Anterior cingulate cortex (tissue), 58 donors: ENCODE results near the gene D2HGDH.
A peak's percentile ranks its signal among the peaks of the same experiment; 100 is the strongest.

ENCODE experiments used
- DNase-seq, 58 donors: peaks; one replicate each; lab custom pipeline; 2025; lab: John Stamatoyannopoulos, UW

The D2HGDH gene

GRCh38 chr2:241734467-241735208 is at the start of gene D2HGDH:
TSS of gene D2HGDH (plus strand) at chr2:241734630. CDS start at chr2:241735225, 595 bp downstream.
- peak; percentile 36 to 95 (median 88) for DNase-seq

GRCh38 chr2:241686324-241686649 is 48.1 kb upstream of the D2HGDH start:
- DNase-seq, result peak in 2 of 58 donors; percentile 43 to 49

- peak; percentile 81 to 98 (median 95) for DNase-seq
These were observed 47.6 kb upstream of the D2HGDH start, which contains the start of gene DTYMK for GRCh38 chr2:241686650-241687425. TSS of gene DTYMK (minus strand) at chr2:241686815. CDS start at chr2:241686783, 32 bp downstream.

GRCh38 chr2:241689306-241689705 is 45.1 kb upstream of the D2HGDH start:
- no peak for DNase-seq

- no peak for DNase-seq
These were observed 44.2 kb upstream of the D2HGDH start for GRCh38 chr2:241690202-241690717.

GRCh38 chr2:241692448-241692847 is 42.0 kb upstream of the D2HGDH start:
- DNase-seq, result no peak

GRCh38 chr2:241695651-241696050 is 38.8 kb upstream of the D2HGDH start:
- no peak for DNase-seq

GRCh38 chr2:241701149-241701398 is 33.4 kb upstream of the D2HGDH start:
- peak in 2 of 58 donors; percentile 48 to 58 for DNase-seq

GRCh38 chr2:241701399-241702154 is 32.9 kb upstream of the D2HGDH start, which contains the start of gene ING5:
TSS of gene ING5 (plus strand) at chr2:241702039. CDS start at chr2:241702066, 27 bp downstream.
- DNase-seq, result peak; percentile 46 to 96 (median 88)

- peak; percentile 9 to 93 (median 80) for DNase-seq
These were observed 32.0 kb upstream of the D2HGDH start for GRCh38 chr2:241702155-241703031.

- peak in 17 of 58 donors; percentile 4 to 66 (median 34) for DNase-seq
These were observed 31.3 kb upstream of the D2HGDH start for GRCh38 chr2:241703032-241703604.

- DNase-seq, result no peak
These were observed 27.9 kb upstream of the D2HGDH start for GRCh38 chr2:241706537-241706936.

- peak in 10 of 58 donors; percentile 4 to 69 (median 28) for DNase-seq
These were observed 25.6 kb upstream of the D2HGDH start for GRCh38 chr2:241708879-241709278.

- DNase-seq, result no peak
These were observed 15.3 kb upstream of the D2HGDH start for GRCh38 chr2:241719093-241719492.

- no peak for DNase-seq
These were observed 14.3 kb upstream of the D2HGDH start for GRCh38 chr2:241720099-241720498.

- DNase-seq, result no peak
These were observed 13.9 kb upstream of the D2HGDH start for GRCh38 chr2:241720560-241720959.

GRCh38 chr2:241721852-241722251 is 12.6 kb upstream of the D2HGDH start:
- DNase-seq, result no peak

GRCh38 chr2:241722896-241723454 is 11.5 kb upstream of the D2HGDH start:
- no peak for DNase-seq
